ENCODE results near the gene TMEM101.
"Not testable (repeated sequence)": the region's sequence is repeated elsewhere in the genome, so short reads cannot be mapped to it uniquely, and the experiment has no call there.

Gene TMEM101

DNA sequence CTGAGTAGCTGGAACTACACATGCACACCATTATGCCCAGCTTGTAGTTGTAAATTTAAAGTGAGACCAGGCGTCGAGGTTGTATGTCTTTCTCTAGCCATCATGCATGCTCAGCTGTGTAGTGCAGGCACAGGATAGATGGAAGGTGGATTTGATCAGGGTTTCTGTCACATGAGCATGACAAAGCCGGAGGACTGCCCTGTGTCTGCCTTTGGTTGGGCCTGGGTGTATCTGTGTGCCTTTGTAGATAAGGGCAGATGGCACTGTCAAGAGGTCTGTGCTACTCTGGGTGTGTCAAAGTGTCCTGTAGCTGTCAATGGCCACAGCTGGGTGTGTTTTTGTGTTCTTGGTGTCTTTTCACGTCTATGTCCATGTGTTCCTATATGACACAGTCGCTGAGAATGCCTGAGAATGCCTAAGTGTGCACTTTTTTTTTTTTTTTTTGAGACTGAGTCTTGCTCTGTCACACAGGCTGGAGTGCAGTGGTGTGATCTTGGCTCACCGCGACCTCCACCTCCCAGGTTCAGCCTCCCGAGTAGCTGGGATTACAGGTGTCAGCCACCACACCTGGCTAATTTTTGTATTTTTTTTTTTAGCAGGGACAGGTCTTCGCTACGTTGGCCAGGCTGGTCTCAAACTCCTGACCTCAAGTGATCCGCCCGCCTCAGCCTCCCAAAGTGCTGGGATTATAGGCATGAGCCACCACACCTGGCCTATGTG, 14.5 kb downstream of the TMEM101 start:
- DNase-seq = no peak

DNA sequence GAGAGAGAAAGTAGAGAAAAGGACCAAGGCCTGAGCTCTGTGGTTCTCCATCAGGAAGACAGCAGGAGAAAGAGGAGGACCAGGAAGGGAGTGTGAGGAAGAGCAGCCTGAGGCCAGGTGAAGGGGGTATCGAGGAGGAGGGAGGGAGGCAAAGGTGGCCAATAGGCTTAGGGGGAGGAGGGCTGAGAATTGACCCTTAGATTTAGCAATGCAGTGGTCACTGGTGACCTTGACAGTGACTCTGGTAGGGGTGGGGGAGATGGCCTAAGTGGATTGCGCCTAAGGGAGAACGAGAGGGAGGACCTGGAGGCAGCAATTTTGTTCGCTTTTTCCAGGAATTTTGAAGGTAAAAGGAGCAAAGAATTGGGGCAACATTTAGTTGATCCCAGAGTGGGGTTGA, 15.7 kb downstream of the TMEM101 start:
- no peak for DNase-seq

DNA sequence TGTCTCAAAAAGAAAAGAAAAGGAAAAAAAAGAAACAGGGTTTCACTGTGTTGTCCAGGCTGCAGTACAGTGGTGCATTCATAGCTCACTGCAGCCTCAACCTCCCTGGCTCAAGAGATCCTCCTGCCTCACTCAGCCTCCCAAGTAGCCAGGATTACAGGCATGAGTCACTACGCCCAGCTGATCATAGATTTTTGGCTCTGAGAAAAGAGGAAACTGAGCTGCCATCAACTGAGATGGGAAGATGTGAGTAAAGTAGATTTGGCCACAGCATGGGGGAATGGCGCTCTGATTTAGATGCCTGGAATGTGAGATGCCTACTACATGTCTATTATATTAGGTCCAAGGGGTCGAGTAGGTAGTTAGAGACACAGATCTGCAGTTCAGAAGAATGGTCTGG, 16.2 kb downstream of the TMEM101 start:
- peak; percentile 27 to 32 for DNase-seq

DNA sequence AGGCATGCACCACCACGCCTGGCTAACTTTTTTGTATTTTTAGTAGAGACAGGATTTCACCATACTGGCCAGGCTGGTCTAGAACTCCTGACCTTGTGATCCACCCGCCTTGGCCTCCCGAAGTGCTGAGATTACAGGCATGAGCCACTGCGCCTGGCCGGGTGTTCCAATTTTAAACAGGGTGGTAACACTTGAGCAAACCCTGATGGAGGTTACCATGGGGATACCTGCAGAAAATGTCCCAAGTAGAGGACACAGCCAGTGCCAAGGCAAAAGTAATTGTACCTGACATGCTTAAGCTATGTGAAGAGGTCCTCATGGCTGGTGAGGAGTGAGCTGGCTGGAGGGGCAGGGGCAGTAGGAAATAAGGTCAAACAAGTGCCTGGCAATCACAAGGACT, 17.6 kb downstream of the TMEM101 start:
- not testable (repeated sequence) for DNase-seq

DNA sequence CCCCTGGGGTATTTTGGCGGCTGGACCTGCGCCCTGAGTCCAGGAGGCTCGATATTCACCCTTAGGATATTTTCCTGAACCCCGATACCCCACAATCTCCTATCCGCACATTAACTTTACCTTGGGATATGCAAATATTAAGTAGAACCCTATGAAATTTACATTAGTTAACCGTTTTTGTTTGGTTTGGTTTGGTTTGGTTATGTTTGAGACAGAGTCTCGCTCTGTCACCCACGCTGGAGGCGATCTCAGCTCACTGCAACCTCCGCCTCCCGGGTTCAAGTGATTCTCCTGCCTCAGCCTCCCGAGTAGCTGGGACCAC, 19.7 kb downstream of the TMEM101 start:
- DNase-seq = no peak

DNA sequence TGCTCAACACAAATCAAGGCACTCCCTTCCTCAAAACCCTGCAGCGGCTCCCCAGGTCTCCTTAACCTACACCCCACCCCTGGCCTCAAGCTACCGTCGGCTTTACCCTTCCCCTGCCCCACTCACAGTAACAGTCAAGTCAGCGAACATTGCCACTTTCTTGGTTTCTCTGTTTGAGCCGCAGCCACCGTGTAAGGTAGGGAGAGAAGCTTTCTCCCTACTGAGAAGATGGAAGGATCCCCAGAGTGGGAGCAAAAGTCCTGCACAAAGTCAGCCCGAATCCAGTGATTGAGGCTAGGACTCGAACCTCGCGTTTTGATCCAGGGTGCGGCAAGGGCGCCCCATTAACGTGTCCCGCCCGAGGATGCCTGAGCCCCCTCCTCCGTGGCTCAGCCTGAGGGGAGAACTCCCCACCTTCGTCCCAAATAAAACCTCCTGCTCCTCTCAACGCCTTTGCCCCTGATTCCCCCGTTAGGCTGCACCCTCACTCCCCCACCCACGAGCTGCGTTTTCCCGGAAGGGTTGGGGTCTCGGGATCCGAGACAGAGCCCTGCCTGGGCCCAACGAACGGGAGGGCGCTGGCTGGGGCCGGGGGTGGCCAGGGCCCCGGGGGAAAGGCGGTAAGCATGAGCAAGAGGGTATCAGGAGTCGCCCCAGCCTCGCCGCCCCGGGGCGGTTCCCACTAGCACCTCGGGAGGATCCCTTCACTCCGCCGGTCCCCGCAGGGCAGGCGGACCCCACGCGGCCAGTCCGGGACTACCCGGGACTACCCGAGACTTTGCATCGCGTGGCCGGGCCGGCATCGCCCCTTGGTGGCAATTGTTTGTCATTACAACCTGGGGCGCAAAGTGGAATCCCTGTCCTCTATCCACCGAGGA, 20.3 kb downstream of the TMEM101 start:
- DNase-seq = peak; percentile 21 to 28

DNA sequence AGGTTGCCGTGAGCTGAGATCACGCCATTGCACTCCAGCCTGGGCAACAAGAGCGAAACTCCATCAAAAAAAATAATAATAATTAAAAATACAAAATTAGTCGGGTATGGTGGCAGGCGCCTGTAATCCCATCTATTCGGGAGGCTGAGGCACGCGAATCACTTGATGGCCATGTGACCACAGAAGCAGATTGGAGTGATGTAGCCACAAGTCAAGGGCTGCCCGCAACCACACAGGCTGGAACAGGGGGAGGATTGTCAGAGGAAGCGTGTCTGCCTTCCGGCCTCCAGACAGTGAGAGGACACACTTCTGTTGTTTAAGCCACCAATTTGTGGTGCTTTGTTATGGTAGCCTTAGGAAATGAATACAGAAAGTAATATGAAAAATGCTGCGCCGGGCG, 22.1 kb downstream of the TMEM101 start:
- DNase-seq = no peak

DNA sequence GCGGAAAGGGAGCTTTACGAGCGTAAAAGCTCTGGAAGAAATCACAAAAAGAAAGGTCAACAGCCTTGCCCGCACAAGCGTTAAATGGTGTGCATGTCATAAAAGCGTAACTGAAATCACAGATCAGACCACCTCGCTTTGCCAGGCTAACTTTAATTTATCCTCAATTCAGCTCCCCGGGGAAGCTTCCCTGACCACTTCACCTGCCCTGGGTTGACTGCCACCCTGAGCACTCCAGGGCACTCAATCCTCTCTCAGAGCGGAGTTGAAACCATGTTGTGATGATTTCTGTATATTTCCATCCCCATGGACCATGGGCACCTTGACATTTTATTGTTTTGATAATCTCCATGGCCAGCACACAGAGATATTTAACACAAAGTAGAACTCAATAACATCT, 26.5 kb downstream of the TMEM101 start:
- DNase-seq = no peak

DNA sequence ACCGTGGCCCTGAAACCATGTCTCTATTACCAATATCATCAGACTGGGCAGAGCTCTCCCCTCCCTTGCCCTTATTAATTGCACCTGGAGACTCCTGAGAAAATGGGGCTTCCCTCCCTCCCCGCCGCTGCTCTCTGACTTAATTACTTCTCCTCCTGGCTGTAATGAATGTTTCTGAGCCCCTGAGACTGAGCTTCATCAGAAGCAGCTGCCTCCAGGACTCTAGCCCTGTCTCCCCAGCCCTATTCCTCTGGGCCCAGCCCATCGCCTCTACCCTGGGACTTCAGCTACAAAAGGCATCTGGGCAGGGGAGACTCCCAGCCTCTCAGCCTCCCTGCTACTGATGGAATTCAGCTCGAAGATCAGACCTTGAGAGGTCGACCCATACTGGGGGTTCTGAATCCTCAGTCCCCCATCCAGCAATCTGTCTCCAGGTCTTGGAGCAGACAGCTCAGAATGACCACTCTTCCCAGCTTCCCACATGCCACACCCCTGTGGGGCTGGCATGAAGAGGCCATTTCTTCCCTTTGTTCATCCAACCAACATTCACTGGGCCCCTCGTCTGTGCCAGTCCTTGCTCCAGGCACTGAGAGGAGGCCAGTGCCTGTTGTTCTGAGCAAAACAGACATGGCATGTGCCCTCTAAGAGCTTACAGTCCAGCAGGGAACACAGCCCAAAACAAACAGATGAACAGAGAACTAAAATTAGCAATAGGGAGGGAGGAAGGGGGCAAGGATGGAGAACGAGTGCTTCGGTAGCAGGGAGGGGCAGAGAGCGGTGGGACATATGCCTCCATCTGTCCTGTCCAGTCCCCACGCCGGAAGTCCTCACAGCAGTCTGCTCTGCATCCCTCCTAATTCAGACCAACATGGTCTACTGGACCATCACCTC, 27.4 kb downstream of the TMEM101 start:
- no peak for DNase-seq

DNA sequence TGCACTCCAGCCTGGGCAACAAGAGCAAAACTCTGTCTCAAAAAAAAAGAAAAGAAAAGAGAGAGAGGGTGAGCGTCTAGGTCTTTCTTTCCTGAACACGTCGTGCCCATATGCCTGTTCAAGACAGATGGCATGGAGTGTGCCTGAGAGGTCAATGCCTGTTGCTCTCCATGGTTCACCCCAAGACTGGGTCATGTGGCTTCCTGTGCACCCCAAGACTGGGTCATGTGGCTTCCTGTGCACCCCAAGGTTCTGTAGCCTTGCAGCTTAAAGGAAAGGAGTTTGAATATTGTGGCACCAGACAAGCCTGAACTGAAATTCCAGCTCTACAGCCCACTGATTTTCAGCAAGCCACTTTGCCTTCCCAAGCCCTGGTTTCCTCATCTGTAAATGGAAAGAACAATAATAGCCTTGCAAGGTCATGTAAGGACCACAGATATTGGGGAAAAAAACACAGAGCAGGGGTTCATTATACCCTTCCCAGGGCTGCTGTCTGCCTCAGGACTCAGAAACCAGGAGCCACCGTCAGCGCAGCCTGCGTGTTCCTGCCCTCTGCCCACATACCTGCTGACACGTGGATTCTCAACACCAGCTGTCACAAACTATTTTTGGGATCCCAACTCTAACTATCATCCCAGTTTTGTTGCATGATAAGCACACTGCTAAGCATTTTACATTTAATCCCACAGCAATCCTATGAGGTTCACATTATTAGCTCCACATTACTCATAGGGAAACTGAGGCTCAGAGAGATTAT, 28.4 kb downstream of the TMEM101 start:
- no peak for DNase-seq

DNA sequence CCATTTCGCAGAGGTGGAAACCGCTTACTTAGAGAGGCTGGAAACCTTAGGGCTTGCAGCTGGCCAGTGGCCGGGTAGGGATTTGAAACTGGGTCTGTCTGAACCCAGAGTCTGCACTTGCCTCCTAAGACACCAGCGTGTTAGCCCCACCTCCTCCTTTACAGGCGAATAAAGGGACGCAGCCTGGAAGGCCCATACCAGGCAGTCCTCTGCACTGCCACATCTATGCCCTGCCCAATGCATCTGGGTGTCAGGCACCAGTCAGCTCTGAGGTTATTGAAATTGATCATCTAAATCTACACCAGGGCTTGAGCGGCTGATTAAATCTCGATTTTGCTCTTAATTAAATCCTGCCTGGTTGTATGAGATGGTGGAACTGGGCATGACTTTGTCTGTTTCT, 30.2 kb downstream of the TMEM101 start:
- DNase-seq = no peak

DNA sequence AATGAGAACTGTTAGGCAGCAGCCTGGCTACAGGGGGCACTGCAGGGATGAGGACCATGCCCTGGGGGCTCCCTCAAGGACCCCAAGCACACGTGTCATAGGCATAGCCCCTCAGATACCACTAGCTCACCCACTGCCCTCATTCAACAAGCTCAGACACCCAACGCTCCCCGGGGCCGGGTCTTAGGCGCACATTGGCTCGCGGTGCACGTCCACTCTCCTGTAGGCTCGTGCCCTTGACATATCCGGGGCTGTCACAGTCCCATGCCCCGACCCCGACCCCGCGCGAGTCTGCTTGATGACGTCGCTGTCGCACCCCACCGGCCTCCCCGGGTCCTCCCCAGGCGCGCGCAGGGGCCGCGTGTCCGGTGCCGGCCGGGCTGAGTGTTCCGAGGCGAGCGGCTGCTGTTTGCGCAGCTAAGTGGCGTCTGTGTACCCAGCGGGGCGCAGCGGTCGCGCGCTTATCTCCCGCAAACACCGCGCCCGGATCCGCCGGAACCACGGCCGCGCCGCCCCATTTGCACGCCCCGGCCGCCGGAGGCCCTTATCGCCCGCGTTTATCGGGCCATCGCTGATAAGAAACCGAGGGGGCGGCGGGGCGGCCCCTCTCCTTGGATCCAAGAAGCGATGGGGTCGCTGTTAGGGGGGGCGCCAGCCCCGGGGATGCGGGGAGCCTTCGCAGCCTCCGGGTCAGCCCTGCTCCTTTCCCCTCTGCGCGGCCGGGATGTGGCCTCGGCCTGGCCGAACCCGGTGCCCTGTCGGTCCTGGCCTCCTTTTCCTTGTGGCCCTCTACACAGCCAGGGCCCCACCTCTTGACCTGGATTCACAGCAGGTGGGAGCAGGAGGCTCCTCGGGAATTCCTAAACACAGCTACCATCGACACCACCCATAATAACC, 31.0 kb downstream of the TMEM101 start:
- DNase-seq = no peak

DNA sequence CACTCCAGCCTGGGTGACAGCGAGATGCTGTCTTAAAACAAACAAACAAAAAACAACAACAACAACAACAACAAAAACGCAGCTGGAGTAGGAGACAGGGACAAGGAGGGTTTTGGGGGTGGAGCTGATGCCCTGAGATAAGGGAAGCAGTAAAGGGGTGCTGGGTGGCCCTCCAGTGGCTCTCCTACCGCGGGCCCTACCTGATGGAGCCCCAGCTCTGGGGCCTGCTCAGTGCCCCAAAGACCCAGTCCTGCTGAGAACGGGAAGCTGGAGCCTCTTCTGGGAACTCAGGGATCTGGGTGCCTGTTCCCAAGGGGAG, 31.6 kb downstream of the TMEM101 start:
- DNase-seq = no peak

DNA sequence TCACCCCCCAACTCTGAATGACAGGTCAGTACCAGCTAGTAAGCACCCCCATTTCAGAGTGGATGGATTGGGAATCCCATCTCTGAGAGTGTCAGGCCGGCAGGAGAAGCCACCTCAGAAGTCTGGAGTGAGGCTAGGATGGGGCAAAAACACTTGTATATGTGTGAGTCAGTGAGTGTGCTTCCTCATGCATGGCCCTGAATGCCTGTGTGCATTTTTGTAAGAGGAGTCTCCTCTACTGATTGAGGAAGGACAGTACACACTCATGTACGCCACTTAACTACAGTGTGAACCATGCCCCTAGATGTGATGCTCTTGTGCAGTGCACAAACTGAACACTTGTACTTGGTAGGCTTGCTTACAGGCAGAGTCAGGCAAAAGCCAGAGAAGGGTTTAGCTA, 32.6 kb downstream of the TMEM101 start:
- DNase-seq = no peak

DNA sequence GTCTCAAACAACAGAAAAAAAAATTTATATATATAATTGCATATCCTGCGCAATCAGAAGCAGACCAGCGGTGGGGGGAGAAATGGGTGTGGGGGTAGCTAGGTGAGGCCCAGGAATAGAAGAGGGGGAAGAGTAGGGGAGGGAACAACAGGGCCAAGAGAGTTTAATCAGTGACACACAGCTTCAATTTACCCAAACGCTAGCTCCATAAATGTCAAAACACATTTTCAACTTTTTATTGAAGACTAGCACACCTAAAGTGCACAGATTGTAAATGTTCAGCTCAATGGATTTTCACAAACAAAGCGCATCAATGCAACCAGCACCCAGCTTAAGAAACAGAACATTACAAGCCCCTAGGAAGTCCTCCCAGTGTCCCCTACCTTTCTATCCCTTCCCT, 35.1 kb downstream of the TMEM101 start:
- DNase-seq = no peak

DNA sequence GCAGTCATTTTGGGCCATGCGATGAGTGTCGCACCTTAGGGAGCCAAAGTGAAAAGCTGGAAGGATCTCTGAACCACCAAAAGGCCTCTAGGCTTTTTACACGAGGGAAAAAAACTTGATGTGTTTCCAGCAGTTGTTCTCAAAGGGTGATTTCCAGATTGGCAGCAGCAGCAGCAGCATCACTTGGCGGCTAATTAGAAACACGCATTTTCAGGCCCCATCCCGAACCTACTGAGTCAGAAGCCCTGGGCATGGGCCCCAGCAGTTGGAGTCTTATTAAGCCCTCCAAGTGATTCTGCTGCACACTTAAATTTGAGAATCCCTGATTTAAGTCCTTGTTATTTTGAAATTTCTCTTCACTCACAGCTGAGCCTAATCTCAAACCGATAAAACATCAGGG, 35.8 kb downstream of the TMEM101 start:
- DNase-seq = no peak

DNA sequence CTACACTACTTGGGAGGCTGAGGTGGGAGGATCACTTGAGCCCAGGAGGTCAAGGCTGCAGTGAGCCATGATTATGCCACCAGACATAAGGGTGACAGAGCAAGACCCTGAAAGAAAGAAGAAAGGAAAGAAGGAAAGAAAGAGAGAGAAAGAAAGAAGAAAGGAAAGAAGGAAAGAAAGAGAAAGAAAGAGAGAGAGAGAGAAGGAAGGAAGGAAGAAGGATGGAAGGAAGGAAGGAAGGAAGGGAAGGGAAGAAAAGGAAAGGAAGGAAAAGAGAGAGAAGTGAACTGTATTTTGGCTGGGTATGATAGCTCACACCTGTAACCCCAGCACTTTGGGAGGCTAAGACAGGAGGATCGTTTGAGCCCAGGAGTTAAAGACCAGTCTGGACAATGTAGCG, 36.7 kb downstream of the TMEM101 start:
- DNase-seq = no peak

DNA sequence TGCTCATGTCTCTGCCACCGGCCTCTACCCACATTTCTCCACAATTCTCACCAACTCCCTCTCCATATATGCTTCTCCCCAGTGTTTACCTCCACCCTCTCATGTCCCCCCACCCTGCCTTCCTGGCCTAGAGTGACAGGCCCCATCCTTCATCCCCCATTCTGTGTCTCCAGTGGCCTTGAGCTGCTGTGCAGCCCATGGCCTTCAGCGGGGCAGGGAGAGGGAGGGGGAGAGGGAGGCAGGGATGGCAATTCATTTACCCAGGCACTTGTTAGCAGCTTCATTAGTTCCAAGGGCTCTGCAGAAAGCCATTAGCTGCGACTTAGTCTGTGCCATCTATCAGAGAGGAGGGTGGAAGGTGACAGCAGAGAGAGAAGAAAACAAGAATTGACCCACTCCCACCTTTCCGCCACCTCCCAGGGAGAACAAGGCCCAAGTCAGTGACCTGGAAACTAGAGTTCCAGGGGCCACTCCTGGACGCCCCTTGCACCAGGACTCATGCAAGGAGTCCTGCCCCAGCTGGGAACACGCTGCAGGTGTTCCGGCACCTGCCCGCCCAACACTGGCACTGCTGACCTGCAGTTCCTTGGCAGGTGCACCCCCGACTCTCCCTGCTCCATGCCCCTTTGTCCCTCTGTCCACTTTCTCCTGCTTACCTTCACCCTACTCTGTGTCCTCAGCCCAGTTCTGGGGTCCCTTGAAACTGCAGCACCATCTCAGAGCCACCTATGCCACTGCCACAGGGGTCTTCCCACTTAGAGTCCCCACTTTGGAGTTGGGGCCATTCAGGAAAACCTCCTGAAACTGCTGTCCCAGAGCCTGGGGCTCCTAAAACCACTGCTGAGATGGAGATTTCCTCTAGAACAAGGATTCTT, 37.6 kb downstream of the TMEM101 start:
- DNase-seq = no peak

DNA sequence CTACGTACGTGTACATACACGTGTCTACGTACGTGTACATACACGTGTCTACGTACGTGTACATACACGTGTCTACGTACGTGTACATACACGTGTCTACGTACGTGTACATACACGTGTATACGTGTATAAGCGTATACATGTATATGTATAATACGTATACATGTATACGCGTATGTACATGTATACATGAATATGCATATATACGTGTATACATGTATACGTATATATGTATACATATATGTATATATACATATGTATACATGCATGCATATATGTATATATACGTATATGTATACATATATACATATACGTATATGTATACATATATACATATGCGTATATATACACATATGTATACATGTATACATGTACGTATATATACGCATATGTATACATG, 38.9 kb downstream of the TMEM101 start:
- DNase-seq = no peak

DNA sequence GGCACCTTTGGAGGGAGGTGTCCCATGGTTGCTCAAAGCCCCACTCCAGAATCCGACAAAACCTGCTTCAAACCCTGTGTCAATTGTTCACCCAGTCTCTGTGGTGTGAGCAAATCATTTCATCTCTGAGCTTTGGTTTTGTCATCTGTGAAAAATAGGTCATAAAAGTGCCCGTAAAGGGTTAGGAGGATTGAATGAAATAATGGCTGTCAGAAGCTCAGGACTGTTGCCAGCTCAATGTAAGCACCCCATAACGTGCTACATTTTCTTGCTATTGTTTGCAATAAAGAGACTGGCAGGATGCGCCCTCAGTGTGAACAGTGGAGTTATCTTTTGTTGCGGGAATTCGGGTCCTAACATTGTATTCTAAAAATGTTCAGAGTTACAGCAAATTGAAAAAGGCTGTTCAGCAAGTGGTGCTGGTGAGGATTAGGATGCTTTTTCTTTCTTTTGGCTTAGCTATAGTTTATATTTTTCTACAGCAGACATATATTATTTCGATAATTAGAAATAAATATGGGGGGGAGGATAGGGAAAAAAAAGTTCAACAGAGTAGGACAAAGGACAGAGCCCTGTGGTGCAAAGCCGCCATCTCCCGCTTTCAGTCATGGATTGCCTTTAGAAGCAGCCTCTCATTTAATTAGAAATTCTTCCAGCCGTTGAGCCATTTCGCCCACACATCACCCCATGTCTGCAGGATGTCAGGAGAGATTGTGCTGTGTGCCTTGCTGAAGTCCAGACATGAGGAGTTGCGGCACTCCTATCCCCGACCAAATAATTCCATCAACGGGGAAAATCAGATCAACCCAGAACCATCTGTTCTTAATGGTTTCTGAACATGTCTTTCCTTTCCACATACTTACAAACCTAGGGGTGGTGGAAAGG, 40.1 kb downstream of the TMEM101 start:
- no peak for DNase-seq

All from Kasumi-1 (cell line).